ENCODE data around the gene ESR2. TPM values are rescaled to one million over a fixed set of nuclear protein-coding genes. Genes with fewer than 3 reads are reported as not detected.

The ESR2 gene
- total and polyA plus RNA-seq, 2 experiments from 2014 or later, result 1.00 TPM; not detected in 1

GRCh38 chr14:64246688-64247087 lies 47.5 kb downstream of the ESR2 start:
- Histone ChIP-seq H3K27ac (no peak overlapping the region), H3K79me2 (no peaks in the 10 kb centered on the region), H3K4me2 (no peak overlapping the region), H3K9me3 (ENCODE audit: low read depth) (no peaks in the 10 kb centered on the region), H3K4me3 (no peak overlapping the region), H3K36me3 (replicated peaks; ENCODE audit: insufficient read depth, low read depth) (no peaks in the 10 kb centered on the region), H2AFZ (no peak overlapping the region), H4K20me1 (ENCODE audit: insufficient read depth, poor library complexity, severe bottlenecking) (no peaks in the 10 kb centered on the region), H3K9me2 (replicated peaks; ENCODE audit: insufficient read depth) (no peaks in the 10 kb centered on the region), H3K27me3 (no peaks in the 10 kb centered on the region), H3K4me1 (ENCODE audit: insufficient read depth) (no peaks in the 10 kb centered on the region)
- TF ChIP-seq EZH2 (IDR thresholded peaks at IDR 0.05; ENCODE audit: borderline replicate concordance) (no peak), CTCF (IDR thresholded peaks at IDR 0.05; ENCODE audit: poor library complexity) (no peak), EZH2phosphoT487 (IDR thresholded peaks at IDR 0.05; ENCODE audit: low read depth, severe bottlenecking, unreplicated experiment) (no peak)
- no peak for DNase-seq (ENCODE audit: low spot score)

- Histone ChIP-seq H3K9me3 (ENCODE audit: low read depth) (no peaks in the 10 kb centered on the region), H3K36me3 (replicated peaks; ENCODE audit: insufficient read depth, low read depth) (no peaks in the 10 kb centered on the region)
Measured at GRCh38 chr14:64245491-64245890, 48.7 kb downstream of the ESR2 start.

GRCh38 chr14:64244279-64244678 lies 49.9 kb downstream of the ESR2 start:
- DNase-seq (ENCODE audit: low spot score), result no peak
- no peak overlapping the region for H2AFZ ChIP-seq

More at GRCh38 chr14:64245491-64245890, 48.7 kb downstream of the ESR2 start:
- WGBS (ENCODE audit: low lambda C conversion rate, missing lambda C conversion rate), result 90% methylated on average over 4 of the region's 4 CpGs
- no peak for TF ChIP-seq EZH2phosphoT487 (IDR thresholded peaks at IDR 0.05; ENCODE audit: low read depth, severe bottlenecking, unreplicated experiment)
- TF ChIP-seq EZH2 (IDR thresholded peaks at IDR 0.05; ENCODE audit: borderline replicate concordance), result no peak
- no peak for TF ChIP-seq CTCF (IDR thresholded peaks at IDR 0.05; ENCODE audit: poor library complexity)
- DNase-seq (ENCODE audit: low spot score), result no peak
- H2AFZ ChIP-seq, result no peak overlapping the region
- H3K79me2 ChIP-seq, result no peaks in the 10 kb centered on the region
- no peak overlapping the region for H3K4me3 ChIP-seq
- no peak overlapping the region for H3K4me2 ChIP-seq
- no peaks in the 10 kb centered on the region for H4K20me1 ChIP-seq (ENCODE audit: insufficient read depth, poor library complexity, severe bottlenecking)
- no peaks in the 10 kb centered on the region for H3K27me3 ChIP-seq
- no peak overlapping the region for H3K27ac ChIP-seq
- no peaks in the 10 kb centered on the region for H3K9me2 ChIP-seq (replicated peaks; ENCODE audit: insufficient read depth)
- no peaks in the 10 kb centered on the region for H3K4me1 ChIP-seq (ENCODE audit: insufficient read depth)

More at GRCh38 chr14:64244279-64244678, 49.9 kb downstream of the ESR2 start:
- Histone ChIP-seq H3K9me2 (replicated peaks; ENCODE audit: insufficient read depth) (no peaks in the 10 kb centered on the region), H3K36me3 (replicated peaks; ENCODE audit: insufficient read depth, low read depth) (no peaks in the 10 kb centered on the region), H3K9me3 (ENCODE audit: low read depth) (no peaks in the 10 kb centered on the region), H3K4me3 (no peak overlapping the region), H4K20me1 (ENCODE audit: insufficient read depth, poor library complexity, severe bottlenecking) (no peaks in the 10 kb centered on the region), H3K4me1 (ENCODE audit: insufficient read depth) (no peaks in the 10 kb centered on the region), H3K27ac (no peak overlapping the region), H3K4me2 (no peak overlapping the region), H3K27me3 (no peaks in the 10 kb centered on the region), H3K79me2 (no peaks in the 10 kb centered on the region)
- WGBS (ENCODE audit: low lambda C conversion rate, missing lambda C conversion rate), result 90% methylated on average over 4 of the region's 4 CpGs
- TF ChIP-seq CTCF (IDR thresholded peaks at IDR 0.05; ENCODE audit: poor library complexity) (no peak), EZH2phosphoT487 (IDR thresholded peaks at IDR 0.05; ENCODE audit: low read depth, severe bottlenecking, unreplicated experiment) (no peak), EZH2 (IDR thresholded peaks at IDR 0.05; ENCODE audit: borderline replicate concordance) (no peak)

All from hepatocyte (in vitro differentiated cells).